SH-SY5Y (cell line): ENCODE measurements around the gene CC2D2B.

ENCODE experiments used
- GATA2 ChIP-seq: IDR thresholded peaks from 2 replicates; pipeline ENCODE4 v1.6.1; 2011; ENCODE audit warnings: mild to moderate bottlenecking, low read depth, low read length
- GATA3 ChIP-seq: IDR thresholded peaks from 2 replicates; pipeline ENCODE4 v1.6.1; 2011; ENCODE audit warnings: low read depth, mild to moderate bottlenecking, low read length, moderate library complexity

CC2D2B gene

DNA sequence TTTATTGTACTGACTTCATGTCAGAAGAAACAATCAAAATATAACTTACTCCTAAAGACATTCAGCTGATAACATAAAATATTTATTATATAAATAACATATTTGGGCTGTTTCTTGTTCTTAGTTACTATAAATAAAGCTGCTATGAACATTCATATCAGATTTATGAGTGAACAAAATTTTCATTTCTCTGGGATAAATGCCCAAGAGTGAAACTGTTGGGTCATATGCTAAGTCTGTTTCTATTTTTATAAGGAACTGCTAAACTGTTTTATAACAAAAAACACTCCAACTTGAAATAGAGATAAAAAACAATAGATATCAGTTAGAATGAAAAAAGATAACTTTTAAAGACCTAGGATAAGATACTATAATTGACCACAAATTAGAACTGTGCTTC, 26.5 kb upstream of the CC2D2B start:
- TF ChIP-seq GATA3 (no peak), GATA2 (no peak)

GRCh38 chr10:95889830-95890229, 17.9 kb upstream of the CC2D2B start:
- no peak for TF ChIP-seq GATA2
- TF ChIP-seq GATA3: no peak

GRCh38 chr10:95896071-95896850, 11.5 kb upstream of the CC2D2B start:
- TF ChIP-seq GATA2: no peak
- no peak for TF ChIP-seq GATA3

GRCh38 chr10:95905897-95906580, 1.7 kb upstream of the CC2D2B start:
- TF ChIP-seq GATA2: peak; percentile 49; the same call in 1 of the 2 replicates

- TF ChIP-seq GATA2: no peak
- TF ChIP-seq GATA3: no peak
Measured at GRCh38 chr10:95906677-95907455, 909 bp upstream of the CC2D2B start.

DNA sequence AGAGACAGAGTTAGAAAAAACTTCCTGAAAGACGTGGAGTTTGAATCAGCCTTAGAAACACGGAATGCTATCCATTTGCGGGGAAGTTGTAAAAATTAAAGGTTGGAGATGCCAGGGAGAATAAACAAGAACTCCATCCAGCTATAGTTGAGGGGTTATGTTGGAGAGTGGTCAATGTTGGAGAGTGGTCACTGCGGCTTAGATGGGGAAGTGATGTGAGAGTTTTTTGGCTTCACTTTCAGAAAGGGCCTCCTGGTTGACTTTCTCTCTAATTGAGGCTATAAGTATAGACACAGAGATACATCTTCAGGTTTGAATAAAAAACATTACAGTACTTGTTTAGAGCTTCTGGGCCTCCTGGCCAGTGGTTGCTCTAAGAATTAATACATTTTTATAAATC, 675 bp downstream of the CC2D2B start:
- TF ChIP-seq GATA2 (no peak), GATA3 (no peak)

- TF ChIP-seq GATA3: no peak
- no peak for TF ChIP-seq GATA2
Measured at GRCh38 chr10:95909561-95909960, 1.8 kb downstream of the CC2D2B start.

GRCh38 chr10:95920798-95921426, 13.1 kb downstream of the CC2D2B start:
- TF ChIP-seq GATA3 (no peak), GATA2 (no peak)

DNA sequence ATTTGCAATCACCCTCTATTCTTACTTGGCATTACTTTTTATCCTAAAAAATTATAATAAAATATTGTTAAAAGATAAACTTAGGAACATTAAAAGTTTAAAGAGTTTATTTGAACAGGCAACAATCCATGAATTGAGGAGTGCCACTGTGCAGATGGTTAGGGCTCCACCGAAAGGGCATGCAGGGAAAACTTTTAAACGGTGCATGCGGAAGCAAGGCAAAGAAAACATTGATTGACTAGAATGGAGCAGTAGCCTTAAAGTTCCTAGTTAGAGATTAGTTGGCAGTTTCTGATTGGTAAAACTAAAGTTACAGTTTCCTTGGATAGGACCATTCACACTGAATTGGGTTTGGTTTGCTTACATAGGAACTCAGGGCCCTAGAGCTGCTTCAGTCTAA, 17.3 kb downstream of the CC2D2B start:
- TF ChIP-seq GATA2 (no peak), GATA3 (no peak)

DNA sequence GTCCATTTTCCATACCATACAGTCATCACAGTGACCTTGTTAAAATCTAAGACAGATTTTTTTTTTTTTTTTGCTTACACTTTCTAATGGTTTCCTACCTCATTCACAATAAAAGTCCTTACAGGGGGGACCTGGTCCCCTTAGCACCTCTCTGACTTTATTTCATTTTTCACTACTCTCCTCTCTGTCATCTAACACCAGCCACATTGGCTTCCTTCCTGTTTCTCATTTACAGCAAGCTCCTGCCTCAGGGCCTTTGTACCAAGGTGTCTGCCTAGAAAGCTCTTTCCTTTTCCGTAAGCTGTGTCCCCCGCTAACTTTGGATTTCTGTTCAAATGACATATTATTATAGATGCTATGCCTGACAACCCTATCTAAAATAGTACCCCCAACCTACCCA, 27.7 kb downstream of the CC2D2B start:
- no peak for TF ChIP-seq GATA3
- no peak for TF ChIP-seq GATA2

DNA sequence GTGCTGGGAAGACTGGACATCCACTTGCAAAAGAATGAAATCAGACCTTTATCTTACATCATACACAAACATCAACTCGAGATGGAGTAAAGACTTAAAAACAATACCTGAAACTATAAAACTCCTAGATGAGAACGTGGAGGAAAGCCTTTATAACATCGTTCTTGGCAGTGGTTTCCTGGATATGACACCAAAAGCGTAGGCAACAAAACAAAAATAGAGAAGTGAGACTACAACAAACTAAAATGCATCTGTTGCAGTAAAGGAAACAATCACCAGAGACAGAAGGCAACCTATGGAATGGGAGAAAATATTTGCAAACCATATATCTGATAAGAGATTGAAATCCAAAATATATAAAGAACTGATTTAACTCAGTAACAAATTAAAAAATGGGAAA, 33.3 kb downstream of the CC2D2B start:
- TF ChIP-seq GATA2: no peak
- TF ChIP-seq GATA3: no peak

DNA sequence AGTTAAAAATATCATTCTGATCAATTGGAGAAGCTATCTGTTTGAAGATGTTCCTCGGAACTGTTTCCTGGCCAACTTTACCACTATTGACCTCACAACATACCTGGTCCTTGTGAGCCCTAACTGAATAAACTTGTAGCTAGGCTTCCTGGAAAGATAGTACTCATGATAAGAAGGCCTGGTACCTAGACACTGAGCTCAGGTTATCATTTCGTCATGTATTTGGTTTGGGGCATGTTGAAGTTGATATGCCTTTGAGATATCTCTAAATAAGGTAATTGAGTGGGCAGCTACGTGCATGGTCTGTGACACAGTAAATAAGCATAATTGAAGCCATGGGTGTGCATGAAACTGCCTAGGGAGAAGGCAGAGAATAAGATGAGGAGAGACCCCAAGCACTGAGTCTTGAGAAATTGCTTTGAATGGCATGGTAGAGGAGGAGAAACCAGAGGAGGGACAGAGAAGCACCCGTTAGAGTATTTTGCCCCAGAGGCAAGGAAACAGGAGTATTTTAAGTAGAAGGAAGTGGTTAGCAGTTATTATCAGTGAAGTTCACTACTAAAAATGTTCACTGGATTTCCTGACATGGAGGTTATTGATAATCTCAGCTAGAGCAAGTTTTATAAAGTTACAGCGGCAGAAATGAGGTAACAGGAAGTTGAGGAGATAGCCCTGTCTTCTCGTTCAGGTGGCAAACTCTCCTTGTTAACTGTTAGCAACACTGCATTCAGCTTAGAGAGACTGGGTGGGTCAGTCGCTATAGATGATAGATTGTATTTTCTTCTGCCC, 55.6 kb downstream of the CC2D2B start:
- TF ChIP-seq GATA3: no peak
- no peak for TF ChIP-seq GATA2

- TF ChIP-seq GATA2 (no peak), GATA3 (no peak)
Measured at GRCh38 chr10:95963991-95964389, 56.2 kb downstream of the CC2D2B start.

- TF ChIP-seq GATA2 (no peak), GATA3 (no peak)
Measured at GRCh38 chr10:95964756-95965155, 57.0 kb downstream of the CC2D2B start.
